HepG2 (cell line): ENCODE results near the gene SLC16A5. TPM values are rescaled to one million over a fixed set of nuclear protein-coding genes. Genes with fewer than 3 reads are reported as not detected.
"Not testable (repeated sequence)": the region's sequence is repeated elsewhere in the genome, so short reads cannot be mapped to it uniquely, and the experiment has no call there.

Experiments
- ATAC-seq: fragments of 200-7000 bp; cut with Tn5 transposase; 3 replicates; pipeline ENCODE4 v1.9.1; 2020; ENCODE audit warnings: mild to moderate bottlenecking, moderate library complexity
- BruUV-seq: library from RNA; stranded (reverse); fragments of 400-500 nt; replicated peaks from 2 replicates; lab custom pipeline; 2021; lab: Mats Ljungman, UMichigan
- CTCF ChIA-PET: fragments of 300-600 bp; formaldehyde crosslinking; extraction: SDS; loops from one replicate; lab custom pipeline; 2021; ENCODE audit warnings: low total read pairs, inconsistent platforms, low intra/inter-chr PET ratio; lab: Yijun Ruan, JAX
- POLR2A ChIA-PET: fragments of 350-600 bp; sonication (Branson Sonifier 250); formaldehyde crosslinking; loops from one replicate; lab custom pipeline; 2020; ENCODE audit warnings: antibody characterized with exemption, inconsistent platforms; lab: Yijun Ruan, JAX
- DNase-seq: peaks from one replicate; pipeline ENCODE4 v3.0.0-alpha.2; 2015; ENCODE audit warnings: low spot score
- FAIRE-seq: peaks from 3 replicates; lab custom pipeline; 2011; peaks lifted over from hg19 to GRCh38; lab: Jason Lieb, UNC
- H2AFZ ChIP-seq: one replicate; pipeline ENCODE4 v1.6.1; 2011; ENCODE audit warnings: low read length, inconsistent platforms
- H3K27ac ChIP-seq: fragments of 300-600 bp; 3 replicates; pipeline ENCODE4 v1.8.0; 2011; ENCODE audit warnings: mixed run types, mild to moderate bottlenecking, mixed read lengths, low read length, inconsistent platforms; ENCODE audit not compliant: insufficient read depth; ENCODE audit errors: extremely low read length
- H3K27me3 ChIP-seq, 2 experiments: fragments of 200-600 bp in 1 of 2; 2 replicates in 1 of 2; 3 replicates in 1 of 2; pipeline versions ENCODE4 v1.6.0 to v1.8.0; 2011; ENCODE audit warnings: low read length in 2 of 2, mild to moderate bottlenecking in 2 of 2, moderate library complexity in 2 of 2, inconsistent platforms in 1 of 2; ENCODE audit not compliant: insufficient read depth in 2 of 2, control insufficient read depth in 1 of 2
- H3K36me3 ChIP-seq, 2 experiments: fragments of 200-600 bp in 1 of 2; replicated peaks in 1 of 2; 2 replicates in 1 of 2; 3 replicates in 1 of 2; pipeline versions ENCODE4 v1.5.1 to v1.8.0; 2011; ENCODE audit warnings: low read length in 2 of 2, inconsistent platforms in 1 of 2; ENCODE audit not compliant: insufficient read depth in 2 of 2, control insufficient read depth in 1 of 2
- H3K4me1 ChIP-seq: 2 replicates; pipeline ENCODE4 v1.5.1; 2012; ENCODE audit warnings: low read length, inconsistent platforms; ENCODE audit not compliant: insufficient read depth
- H3K4me2 ChIP-seq: 2 replicates; pipeline ENCODE4 v1.6.0; 2011; ENCODE audit warnings: low read depth, low read length, inconsistent platforms
- H3K4me3 ChIP-seq, 3 experiments: fragments of 200-600 bp in 1 of 3; sonication (generic), shearing (Covaris generic) in 1 of 3; replicated peaks in 1 of 3; 2 replicates each; pipeline ENCODE4 v1.5.1; 2011 to 2016; ENCODE audit warnings: low read length in 3 of 3, inconsistent platforms in 2 of 3, low read depth in 2 of 3, mild to moderate bottlenecking in 2 of 3, control low read depth in 1 of 3, mixed read lengths in 1 of 3; ENCODE audit not compliant: insufficient read depth in 1 of 3
- H3K79me2 ChIP-seq: one replicate; pipeline ENCODE4 v1.6.1; 2011; ENCODE audit warnings: low read length, inconsistent platforms; ENCODE audit not compliant: insufficient read depth
- H3K9ac ChIP-seq: 2 replicates; pipeline ENCODE4 v1.6.0; 2011; ENCODE audit warnings: mild to moderate bottlenecking, low read depth, low read length, inconsistent platforms; ENCODE audit not compliant: insufficient read depth
- H3K9me3 ChIP-seq: 2 replicates; pipeline ENCODE4 v1.5.1; 2012; ENCODE audit warnings: mild to moderate bottlenecking, low read length
- H4K20me1 ChIP-seq: 2 replicates; pipeline ENCODE4 v1.6.0; 2011; ENCODE audit warnings: inconsistent platforms, mild to moderate bottlenecking, low read length, moderate library complexity; ENCODE audit not compliant: insufficient read depth
- ARID3A ChIP-seq: IDR thresholded peaks from 2 replicates; pipeline ENCODE4 v1.6.1; 2012; ENCODE audit warnings: low read depth, low read length, improper control_type of control experiment
- FUBP1 ChIP-seq: sonication (generic); formaldehyde crosslinking; IDR thresholded peaks from 2 replicates; pipeline ENCODE4 v1.5.1; 2020; ENCODE audit warnings: missing genetic modification reagents, mild to moderate bottlenecking, borderline replicate concordance
- GATA4 ChIP-seq: sonication (generic); IDR thresholded peaks from 2 replicates; pipeline ENCODE4 v1.6.1; 2016; ENCODE audit warnings: antibody characterized with exemption, low read depth, borderline replicate concordance
- HNRNPL ChIP-seq: fragments of 200-400 bp; formaldehyde crosslinking; IDR thresholded peaks from 2 replicates; pipeline ENCODE4 v1.6.1; 2017; ENCODE audit warnings: mild to moderate bottlenecking, low read depth, low read length
- PCBP2 ChIP-seq: fragments of 200-400 bp; formaldehyde crosslinking; optimal IDR thresholded peaks from 2 replicates; pipeline ENCODE3; 2018; ENCODE audit warnings: low read length, low read depth; ENCODE audit not compliant: poor library complexity, severe bottlenecking
- PHF5A ChIP-seq: IDR thresholded peaks from one replicate; pipeline ENCODE4 v1.6.1; 2018; ENCODE audit warnings: low read depth, missing genetic modification reagents; ENCODE audit not compliant: unreplicated experiment
- RBM22 ChIP-seq: fragments of 200-400 bp; formaldehyde crosslinking; optimal IDR thresholded peaks from 2 replicates; pipeline ENCODE3; 2017; ENCODE audit warnings: mild to moderate bottlenecking, low read length, moderate library complexity
- SMAD3 ChIP-seq: sonication (generic); formaldehyde crosslinking; IDR thresholded peaks from 2 replicates; pipeline ENCODE4 v1.4.0; 2020; ENCODE audit warnings: missing genetic modification reagents
- ZBTB33 ChIP-seq: sonication (generic); formaldehyde crosslinking; IDR thresholded peaks from 2 replicates; pipeline ENCODE4 v1.4.0; 2020; ENCODE audit warnings: missing genetic modification reagents
- ZNF598 ChIP-seq: sonication (generic); formaldehyde crosslinking; IDR thresholded peaks from 2 replicates; pipeline ENCODE4 v1.5.1; 2020; ENCODE audit warnings: mild to moderate bottlenecking, missing genetic modification reagents, borderline replicate concordance
- ZNF607 ChIP-seq: sonication (generic); formaldehyde crosslinking; IDR thresholded peaks from 2 replicates; pipeline ENCODE4 v1.5.1; 2020; ENCODE audit warnings: missing genetic modification reagents, mild to moderate bottlenecking, borderline replicate concordance
- WGBS: methylation state at CpG from one replicate; pipeline ENCODE4 v1.1.6; 2017; ENCODE audit warnings: low lambda C conversion rate; 5-methylcytosine and 5-hydroxymethylcytosine counted together
- in situ Hi-C: cut with HindIII; loops from 2 replicates; pipeline ENCODE4 v1.10.0; 2017; ENCODE audit warnings: low pct_unique_long_range_greater_than_20kb; ENCODE audit not compliant: extremely low pct_ligation_motif_present
- intact Hi-C: fragments of 100-400 bp; cut with micrococcal nuclease; formaldehyde crosslinking; loops from one replicate; pipeline ENCODE4 v1.10.0; 2022; ENCODE audit not compliant: unreplicated experiment
- polyA plus RNA-seq, 8 experiments: library from polyadenylated mRNA; depleted of rRNA in 3 of 8; stranded (reverse) in 7 of 8; unstranded in 1 of 8; fragments of >200 nt; fragmentation: Illumina TruSeq in 4 of 8; extraction: Trizol in 4 of 8; gene quantifications; 2 replicates each; pipeline versions ENCODE4 v1.2.1 to v1.2.3, GENCODE V29; 2011 to 2016; ENCODE audit warnings: low read depth in 4 of 8, missing spikeins in 1 of 8, mixed read lengths in 1 of 8; ENCODE audit not compliant: insufficient read depth in 1 of 8
- total RNA-seq, 5 experiments: library from RNA; depleted of rRNA; stranded (reverse); fragments of >200 nt; fragmentation: Illumina TruSeq; extraction: Trizol; gene quantifications; 2 replicates each; pipeline ENCODE4 v1.2.3, GENCODE V29; 2016; ENCODE audit warnings: low read depth in 1 of 5

Gene SLC16A5
- total and polyA plus RNA-seq, 2 of the 13 experiments (the other 11 are each of a cell fraction or from before 2014, with no cell fraction given) = 0.69 to 5.6 TPM

GRCh38 chr17:75133607-75134347 is 46.0 kb downstream of the SLC16A5 start:
- H3K4me1 ChIP-seq = peaks cover 26% of the 10 kb centered on the region
- H3K27ac ChIP-seq, H3K4me2 ChIP-seq, H3K9me3 ChIP-seq, H3K79me2 ChIP-seq, in situ Hi-C loops, DNase-seq, H3K4me3 ChIP-seq, H3K27me3 ChIP-seq, H2AFZ ChIP-seq, ATAC-seq, FAIRE-seq, H4K20me1 ChIP-seq, H3K9ac ChIP-seq, CTCF ChIA-PET, BruUV-seq: not testable (repeated sequence)
- peaks cover 11 to 34% of the 10 kb centered on the region in 2 experiments for H3K36me3 ChIP-seq
- POLR2A ChIA-PET = interaction anchor here (1.0 to 3.1 kb wide), 3 partner anchors 20 to 99 kb away, joined by 3 to 23 read pairs (median 3); partner anchors contain the start of genes ARMC7 and JPT1
- intact Hi-C loops = loop anchor here (5.0 kb wide), 1 partner anchor 69 kb away; no protein-coding TSS in a partner anchor
- WGBS = 94% methylated on average over 14 of the region's 14 CpGs
- TF ChIP-seq RBM22 = peak; percentile 51
- TF ChIP-seq PHF5A (CRISPR knock-in tag) = peak; percentile 17
- 0 out of 2 replicates have a peak, but pooled peaks have one; percentile 6 for TF ChIP-seq ZBTB33 (CRISPR knock-in tag)

GRCh38 chr17:75135452-75135851 is 47.7 kb downstream of the SLC16A5 start:
- H3K9ac ChIP-seq = no peak overlapping the region
- BruUV-seq = no TSS peak
- FAIRE-seq (no peak), ATAC-seq (no peak), DNase-seq (no peak)
- ChIA-PET CTCF (no interaction called here), POLR2A (no interaction called here)
- H2AFZ ChIP-seq = no peak overlapping the region
- peaks cover 19% of the 10 kb centered on the region for H3K4me1 ChIP-seq
- H3K9me3 ChIP-seq = no peaks in the 10 kb centered on the region
- H3K27ac ChIP-seq = no peak overlapping the region
- peaks cover 2% of the 10 kb centered on the region; the same call in 1 of the 2 replicates for H4K20me1 ChIP-seq
- no peak overlapping the region for H3K4me2 ChIP-seq
- in situ Hi-C loops = no loop called here
- H3K27me3 ChIP-seq = no peaks in the 10 kb centered on the region
- H3K36me3 ChIP-seq = peaks cover 7 to 30% of the 10 kb centered on the region in 2 experiments
- peaks cover 5% of the 10 kb centered on the region for H3K79me2 ChIP-seq
- 99% methylated on average over 5 of the region's 5 CpGs for WGBS
- no peak overlapping the region for H3K4me3 ChIP-seq
- intact Hi-C loops = no loop called here
- TF ChIP-seq SMAD3 = no peak
- no peak for TF ChIP-seq ZNF607 (CRISPR knock-in tag)
- TF ChIP-seq PCBP2 = no peak
- TF ChIP-seq ZNF598 (CRISPR knock-in tag) = no peak
- TF ChIP-seq ARID3A = no peak
- no peak for TF ChIP-seq HNRNPL
- TF ChIP-seq GATA4 = no peak
- no peak for TF ChIP-seq FUBP1 (CRISPR knock-in tag)
